Measurements from ENCODE around the gene RPL3.

Gene RPL3

GRCh38 chr22:39290724-39291161, 28.7 kb downstream of the RPL3 start:
- H3K4me3 Mint-ChIP-seq = no peak overlapping the region
- peaks cover 3% of the 10 kb centered on the region for H3K4me1 Mint-ChIP-seq
- H3K9me3 Mint-ChIP-seq = no peaks in the 10 kb centered on the region
- DNase-seq (no peak), ATAC-seq (no peak)
- no peak overlapping the region for H3K27ac Mint-ChIP-seq
- H3K27me3 Mint-ChIP-seq = peaks cover 7% of the 10 kb centered on the region
- peaks cover 1% of the 10 kb centered on the region for H3K36me3 Mint-ChIP-seq (ENCODE audit: low read depth)

- Mint-ChIP-seq H3K27ac (no peak overlapping the region), H3K9me3 (no peaks in the 10 kb centered on the region), H3K4me1 (peaks cover 3% of the 10 kb centered on the region), H3K4me3 (no peak overlapping the region), H3K27me3 (peaks cover 7% of the 10 kb centered on the region), H3K36me3 (ENCODE audit: low read depth) (peaks cover 2% of the 10 kb centered on the region)
- no peak for DNase-seq
- no peak for ATAC-seq
Measured at GRCh38 chr22:39289975-39290720, 29.3 kb downstream of the RPL3 start.

- peaks cover 7% of the 10 kb centered on the region for H3K27me3 Mint-ChIP-seq
- ATAC-seq (no peak), DNase-seq (no peak)
- no peaks in the 10 kb centered on the region for H3K9me3 Mint-ChIP-seq
- no peak overlapping the region for H3K27ac Mint-ChIP-seq
- H3K4me1 Mint-ChIP-seq = peaks cover 3% of the 10 kb centered on the region
- peaks cover 2% of the 10 kb centered on the region for H3K36me3 Mint-ChIP-seq (ENCODE audit: low read depth)
- H3K4me3 Mint-ChIP-seq = no peak overlapping the region
Measured at GRCh38 chr22:39289533-39289932, 29.9 kb downstream of the RPL3 start.

GRCh38 chr22:39288135-39288898, 31.1 kb downstream of the RPL3 start:
- H3K27ac Mint-ChIP-seq = no peak overlapping the region
- H3K4me1 Mint-ChIP-seq = peaks cover 3% of the 10 kb centered on the region
- peaks cover 2% of the 10 kb centered on the region for H3K36me3 Mint-ChIP-seq (ENCODE audit: low read depth)
- H3K4me3 Mint-ChIP-seq = no peak overlapping the region
- ATAC-seq (no peak), DNase-seq (no peak)
- H3K9me3 Mint-ChIP-seq = no peaks in the 10 kb centered on the region
- H3K27me3 Mint-ChIP-seq = peaks cover 3% of the 10 kb centered on the region

- Mint-ChIP-seq H3K9me3 (no peaks in the 10 kb centered on the region), H3K4me3 (no peak overlapping the region), H3K27me3 (peaks cover 3% of the 10 kb centered on the region), H3K27ac (no peak overlapping the region), H3K36me3 (ENCODE audit: low read depth) (peaks cover 2% of the 10 kb centered on the region), H3K4me1 (peaks cover 3% of the 10 kb centered on the region)
- no peak for ATAC-seq
- no peak for DNase-seq
Measured at GRCh38 chr22:39287076-39287725, 32.2 kb downstream of the RPL3 start.

- Mint-ChIP-seq H3K27me3 (peaks cover 3% of the 10 kb centered on the region), H3K4me1 (peaks cover 3% of the 10 kb centered on the region), H3K36me3 (ENCODE audit: low read depth) (peaks cover 2% of the 10 kb centered on the region), H3K4me3 (no peak overlapping the region), H3K27ac (no peak overlapping the region), H3K9me3 (no peaks in the 10 kb centered on the region)
- DNase-seq = no peak
- ATAC-seq = no peak
Measured at GRCh38 chr22:39284983-39285382, 34.4 kb downstream of the RPL3 start.

- no peak overlapping the region for H3K4me3 Mint-ChIP-seq
- H3K4me1 Mint-ChIP-seq = peaks cover 3% of the 10 kb centered on the region
- peaks cover 2% of the 10 kb centered on the region for H3K36me3 Mint-ChIP-seq (ENCODE audit: low read depth)
- H3K27ac Mint-ChIP-seq = no peak overlapping the region
- ATAC-seq = no peak
- H3K9me3 Mint-ChIP-seq = no peaks in the 10 kb centered on the region
- peaks cover 7% of the 10 kb centered on the region for H3K27me3 Mint-ChIP-seq
- no peak for DNase-seq
Measured at GRCh38 chr22:39284142-39284980, 35.1 kb downstream of the RPL3 start.

- H3K27me3 Mint-ChIP-seq = peaks cover 11% of the 10 kb centered on the region
- H3K27ac Mint-ChIP-seq = no peak overlapping the region
- DNase-seq = no peak
Measured at GRCh38 chr22:39283322-39284141, 35.9 kb downstream of the RPL3 start.

GRCh38 chr22:39282645-39283321, 36.6 kb downstream of the RPL3 start:
- Mint-ChIP-seq H3K9me3 (no peaks in the 10 kb centered on the region), H3K4me3 (no peak overlapping the region), H3K4me1 (peaks cover 3% of the 10 kb centered on the region), H3K27me3 (peaks cover 11% of the 10 kb centered on the region), H3K36me3 (ENCODE audit: low read depth) (peaks cover 2% of the 10 kb centered on the region), H3K27ac (peak overlapping the region; percentile 27)
- DNase-seq = no peak
- no peak for ATAC-seq

More at GRCh38 chr22:39283322-39284141, 35.9 kb downstream of the RPL3 start:
- H3K4me1 Mint-ChIP-seq = peaks cover 3% of the 10 kb centered on the region
- no peak for ATAC-seq
- no peak overlapping the region for H3K4me3 Mint-ChIP-seq
- H3K36me3 Mint-ChIP-seq (ENCODE audit: low read depth) = peaks cover 2% of the 10 kb centered on the region
- H3K9me3 Mint-ChIP-seq = no peaks in the 10 kb centered on the region

- Mint-ChIP-seq H3K36me3 (ENCODE audit: low read depth) (peaks cover 2% of the 10 kb centered on the region), H3K4me1 (no peaks in the 10 kb centered on the region), H3K27ac (no peak overlapping the region), H3K4me3 (no peak overlapping the region), H3K27me3 (peaks cover 18% of the 10 kb centered on the region), H3K9me3 (peaks cover 3% of the 10 kb centered on the region)
- DNase-seq = no peak
- no peak for ATAC-seq
Measured at GRCh38 chr22:39281126-39281525, 38.3 kb downstream of the RPL3 start.

GRCh38 chr22:39280250-39280649, 39.2 kb downstream of the RPL3 start:
- Mint-ChIP-seq H3K36me3 (ENCODE audit: low read depth) (no peaks in the 10 kb centered on the region), H3K4me1 (no peaks in the 10 kb centered on the region), H3K9me3 (peaks cover 3% of the 10 kb centered on the region), H3K27me3 (peaks cover 16% of the 10 kb centered on the region), H3K27ac (no peak overlapping the region), H3K4me3 (no peak overlapping the region)
- ATAC-seq = no peak
- no peak for DNase-seq

GRCh38 chr22:39279170-39279850, 40.1 kb downstream of the RPL3 start:
- peaks cover 3% of the 10 kb centered on the region for H3K9me3 Mint-ChIP-seq
- no peak for ATAC-seq
- no peaks in the 10 kb centered on the region for H3K4me1 Mint-ChIP-seq
- DNase-seq = no peak
- peaks cover 16% of the 10 kb centered on the region for H3K27me3 Mint-ChIP-seq
- H3K36me3 Mint-ChIP-seq (ENCODE audit: low read depth) = no peaks in the 10 kb centered on the region
- H3K27ac Mint-ChIP-seq = no peak overlapping the region
- H3K4me3 Mint-ChIP-seq = no peak overlapping the region

GRCh38 chr22:39278040-39278439, 41.4 kb downstream of the RPL3 start:
- DNase-seq (no peak), ATAC-seq (no peak)
- Mint-ChIP-seq H3K36me3 (ENCODE audit: low read depth) (no peaks in the 10 kb centered on the region), H3K4me3 (no peak overlapping the region), H3K27ac (no peak overlapping the region), H3K9me3 (peaks cover 3% of the 10 kb centered on the region), H3K4me1 (no peaks in the 10 kb centered on the region), H3K27me3 (peaks cover 16% of the 10 kb centered on the region)

Data from activated naive CD8-positive, alpha-beta T cell treated with anti-CD3 and anti-CD28 coated beads, Interleukin-2, amount 50 U/mL, for 24 hours (primary cell).